GM18909 (cell line): ENCODE data around the gene SULT1A1.

ENCODE experiments used
- ATAC-seq: cut with Tn5 transposase; IDR thresholded peaks from one replicate; pipeline ENCODE4 v1.9.1; 2021; ENCODE audit warnings: mild to moderate bottlenecking; ENCODE audit not compliant: unreplicated experiment, poor library complexity

Gene SULT1A1

DNA sequence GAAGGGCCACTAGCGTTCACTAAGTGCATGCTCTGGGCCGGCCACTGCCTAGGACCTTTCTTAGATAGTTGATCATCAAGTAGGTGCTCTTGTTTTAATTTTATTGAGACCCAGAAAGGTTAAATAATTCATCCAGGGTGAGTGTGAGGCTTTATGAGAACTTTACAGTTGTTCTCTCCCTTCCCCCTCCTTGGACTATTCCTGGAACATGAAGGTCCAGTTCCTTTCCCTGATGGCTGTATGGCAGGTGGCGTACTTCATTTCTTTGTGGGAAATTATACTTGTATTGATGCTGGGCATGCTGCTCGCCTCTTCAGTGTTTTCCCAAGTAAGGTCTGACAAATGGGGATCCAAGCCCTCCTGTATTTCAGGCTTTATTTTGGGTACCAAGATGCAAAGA is 47.6 kb downstream of the SULT1A1 start:
- no peak for ATAC-seq

DNA sequence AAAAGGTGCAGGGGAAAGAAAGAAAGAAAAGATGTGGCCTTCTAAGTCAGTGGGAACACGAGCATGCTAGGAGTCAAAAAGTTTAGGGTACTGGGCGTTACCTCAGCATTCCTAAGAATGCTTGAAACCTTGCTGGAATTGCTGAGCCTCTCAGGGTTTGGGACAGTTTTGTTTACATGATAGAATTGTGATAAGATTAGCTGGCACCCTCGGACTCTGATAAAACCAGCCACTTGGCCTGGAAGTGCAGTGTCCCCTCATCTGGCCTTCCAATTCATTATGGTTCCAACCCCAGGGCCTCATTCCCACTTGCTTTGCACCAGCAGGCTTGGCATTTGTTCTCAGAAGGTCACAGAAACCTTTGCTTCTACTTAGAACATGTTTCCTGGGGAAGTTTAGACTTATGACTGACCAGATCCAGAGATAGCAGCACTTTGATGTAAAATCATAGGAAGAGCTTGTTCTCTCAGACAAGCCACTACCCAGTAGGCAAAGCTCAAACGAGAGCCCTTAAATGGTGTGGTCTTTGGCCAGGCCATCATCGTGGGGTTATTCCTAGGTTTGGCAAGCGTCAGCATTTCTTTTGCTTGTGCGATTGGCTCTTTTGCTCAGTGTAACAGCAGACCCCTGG is 48.2 kb downstream of the SULT1A1 start:
- ATAC-seq: no peak

DNA sequence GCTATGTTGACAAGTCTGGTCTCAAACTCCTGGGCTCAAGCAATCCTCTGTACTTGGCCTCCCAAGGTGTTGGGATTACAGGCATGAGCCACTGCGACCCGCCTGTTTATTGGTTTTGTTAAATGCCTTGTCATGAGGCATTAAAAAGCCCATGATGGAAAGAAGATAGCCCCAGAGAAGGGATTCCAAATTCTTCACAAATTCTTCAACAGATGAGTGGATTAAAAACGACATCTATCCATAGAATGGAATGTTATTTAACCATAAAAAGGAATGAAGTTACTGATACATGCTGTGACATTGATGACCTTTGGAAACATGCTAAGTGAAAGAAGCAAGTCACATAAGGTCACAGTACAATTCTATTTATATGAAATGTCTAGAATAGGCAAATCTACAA is 51.4 kb downstream of the SULT1A1 start:
- ATAC-seq: no peak

DNA sequence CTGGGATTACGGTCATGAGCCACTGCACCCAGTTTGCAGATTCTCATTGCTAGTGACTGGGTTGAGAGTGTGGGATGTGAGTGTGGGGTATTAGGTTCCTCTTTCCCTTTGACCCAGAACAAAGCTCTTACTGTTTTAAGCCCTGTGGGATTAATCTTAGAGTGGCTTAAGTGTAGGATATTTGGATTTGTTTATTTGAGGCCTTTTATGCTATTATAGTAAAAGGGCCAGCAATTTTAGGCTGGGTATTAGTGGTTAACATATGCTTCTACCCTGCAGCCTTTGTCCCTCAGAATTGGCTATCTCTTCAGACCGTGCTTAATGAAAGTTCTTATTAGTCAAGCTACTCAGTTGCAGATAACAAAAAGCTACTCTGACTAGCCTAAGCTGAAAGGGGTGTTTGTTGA is 52.9 kb downstream of the SULT1A1 start:
- no peak for ATAC-seq

DNA sequence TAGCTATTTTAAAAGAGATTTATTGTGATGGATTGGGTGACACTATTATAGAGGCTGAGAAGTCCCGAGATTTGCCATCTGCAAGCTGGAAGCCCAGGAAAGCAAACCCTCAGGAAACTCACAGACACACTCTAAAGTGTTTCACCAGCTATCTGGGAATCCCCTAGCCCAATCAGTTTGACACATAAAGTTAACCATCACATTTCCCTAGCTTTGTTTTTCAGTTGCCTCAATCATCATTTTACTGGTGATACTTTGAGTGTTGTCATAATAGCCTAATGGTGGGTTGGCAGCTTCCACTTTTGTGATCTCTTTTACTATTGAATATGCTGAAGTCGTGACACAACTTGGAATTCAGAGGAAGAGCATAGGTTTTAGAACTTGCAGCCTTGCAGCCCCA is 54.3 kb downstream of the SULT1A1 start:
- ATAC-seq: no peak
